Nephron progenitor cell (in vitro differentiated cells): ENCODE results near the gene SYTL3.

Experiments
- DNase-seq: peaks from one replicate; pipeline ENCODE4 v3.0.0; 2021
- H3K27ac Mint-ChIP-seq: 2 replicates; pipeline ENCODE4 v1.8.0; 2021; ENCODE audit warnings: mild to moderate bottlenecking, moderate library complexity, mixed read lengths
- H3K27me3 Mint-ChIP-seq: 2 replicates; pipeline ENCODE4 v1.8.0; 2021; ENCODE audit warnings: mild to moderate bottlenecking, low read depth, mixed read lengths; ENCODE audit not compliant: poor library complexity
- H3K36me3 Mint-ChIP-seq: 2 replicates; pipeline ENCODE4 v1.8.0; 2021; ENCODE audit warnings: low read depth, mixed read lengths
- H3K4me1 Mint-ChIP-seq: 2 replicates; pipeline ENCODE4 v1.8.0; 2021; ENCODE audit warnings: mixed read lengths
- H3K4me3 Mint-ChIP-seq: 2 replicates; pipeline ENCODE4 v1.8.0; 2021; ENCODE audit warnings: mild to moderate bottlenecking, moderate library complexity, mixed read lengths
- H3K9me3 Mint-ChIP-seq: 2 replicates; pipeline ENCODE4 v1.8.0; 2021; ENCODE audit warnings: mild to moderate bottlenecking, moderate library complexity, mixed read lengths
- TF ChIP-seq, protein P1 (sequence below): fragments of 200-600 bp; sonication (generic); IDR thresholded peaks from 2 replicates; pipeline ENCODE4 v1.5.0; 2021; ENCODE audit warnings: antibody characterized with exemption

The SYTL3 gene

DNA sequence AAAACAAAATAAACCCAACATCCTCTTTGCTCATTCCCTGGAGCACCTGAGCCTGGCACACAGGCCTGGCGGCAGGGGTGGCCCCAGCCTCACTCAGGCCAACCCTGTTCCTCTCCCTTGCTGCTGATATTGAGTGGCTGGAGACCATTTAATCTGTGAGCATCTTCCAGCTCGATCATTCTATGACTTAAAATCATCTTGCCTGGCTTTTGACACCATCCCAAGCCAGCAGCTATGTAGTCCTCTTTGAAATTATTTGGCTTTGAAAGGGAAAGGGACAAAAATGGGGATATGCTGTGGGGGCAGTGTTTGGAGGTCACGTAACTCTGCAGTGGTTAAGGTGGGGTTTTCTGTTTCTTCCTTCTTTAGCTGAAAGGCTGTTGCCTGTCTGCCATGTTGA is 146.5 kb downstream of the SYTL3 start:
- H3K27me3 Mint-ChIP-seq: no peaks in the 10 kb centered on the region
- no peak for DNase-seq
- peak overlapping the region; percentile 68 for H3K27ac Mint-ChIP-seq
- TF ChIP-seq, protein P1, sequence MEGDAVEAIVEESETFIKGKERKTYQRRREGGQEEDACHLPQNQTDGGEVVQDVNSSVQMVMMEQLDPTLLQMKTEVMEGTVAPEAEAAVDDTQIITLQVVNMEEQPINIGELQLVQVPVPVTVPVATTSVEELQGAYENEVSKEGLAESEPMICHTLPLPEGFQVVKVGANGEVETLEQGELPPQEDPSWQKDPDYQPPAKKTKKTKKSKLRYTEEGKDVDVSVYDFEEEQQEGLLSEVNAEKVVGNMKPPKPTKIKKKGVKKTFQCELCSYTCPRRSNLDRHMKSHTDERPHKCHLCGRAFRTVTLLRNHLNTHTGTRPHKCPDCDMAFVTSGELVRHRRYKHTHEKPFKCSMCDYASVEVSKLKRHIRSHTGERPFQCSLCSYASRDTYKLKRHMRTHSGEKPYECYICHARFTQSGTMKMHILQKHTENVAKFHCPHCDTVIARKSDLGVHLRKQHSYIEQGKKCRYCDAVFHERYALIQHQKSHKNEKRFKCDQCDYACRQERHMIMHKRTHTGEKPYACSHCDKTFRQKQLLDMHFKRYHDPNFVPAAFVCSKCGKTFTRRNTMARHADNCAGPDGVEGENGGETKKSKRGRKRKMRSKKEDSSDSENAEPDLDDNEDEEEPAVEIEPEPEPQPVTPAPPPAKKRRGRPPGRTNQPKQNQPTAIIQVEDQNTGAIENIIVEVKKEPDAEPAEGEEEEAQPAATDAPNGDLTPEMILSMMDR: no peak
- H3K9me3 Mint-ChIP-seq: no peaks in the 10 kb centered on the region
- H3K36me3 Mint-ChIP-seq: no peaks in the 10 kb centered on the region
- no peak overlapping the region for H3K4me3 Mint-ChIP-seq
- H3K4me1 Mint-ChIP-seq: peaks cover 19% of the 10 kb centered on the region

DNA sequence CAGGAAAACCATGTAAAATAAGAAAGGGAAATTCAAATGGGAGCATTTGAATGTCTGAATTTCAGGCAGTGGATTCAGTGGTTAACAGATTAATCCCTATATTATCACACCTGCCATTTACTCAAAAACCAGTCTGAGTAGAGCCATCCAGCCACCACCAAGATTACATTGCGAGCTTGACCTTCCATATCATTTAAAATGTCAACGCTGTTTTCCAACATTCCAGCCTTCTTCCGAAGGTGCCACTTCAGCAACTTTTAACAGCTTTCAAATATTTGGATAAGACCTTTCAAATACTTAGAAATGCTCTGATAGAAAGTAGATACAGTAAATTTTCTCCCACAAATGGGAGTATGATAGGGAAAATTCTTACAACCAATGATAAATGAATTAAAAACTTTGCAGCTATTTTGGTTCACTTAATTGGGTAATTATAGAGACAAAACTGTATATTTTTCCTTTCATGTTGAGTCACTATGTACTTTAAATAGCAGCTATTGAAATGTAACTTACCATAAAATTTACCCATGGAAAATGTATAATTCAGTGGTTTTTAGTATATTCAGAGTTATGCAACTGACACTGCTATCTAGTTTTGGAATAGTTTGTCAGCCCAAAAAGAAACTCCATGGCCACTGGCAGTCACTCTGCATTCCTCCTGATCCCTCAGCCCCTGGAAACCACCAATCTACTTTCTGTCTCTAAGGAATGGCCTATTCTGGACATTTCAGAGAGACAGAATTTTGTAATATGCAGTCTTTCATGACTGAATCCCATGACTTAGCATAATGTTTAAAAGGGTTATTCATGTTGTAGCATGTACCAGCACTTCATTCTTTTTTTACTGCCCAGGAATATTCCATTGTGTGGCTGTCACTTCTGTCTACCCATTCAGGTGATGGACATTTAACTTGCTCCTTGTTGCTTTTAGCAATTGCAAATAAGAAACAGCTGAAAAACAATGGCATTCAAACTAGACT is 147.8 kb downstream of the SYTL3 start:
- Mint-ChIP-seq H3K9me3 (no peaks in the 10 kb centered on the region), H3K36me3 (no peaks in the 10 kb centered on the region), H3K4me1 (peaks cover 19% of the 10 kb centered on the region), H3K4me3 (no peak overlapping the region), H3K27ac (no peak overlapping the region), H3K27me3 (no peaks in the 10 kb centered on the region)
- DNase-seq: no peak
- TF ChIP-seq, protein P1: no peak

- Mint-ChIP-seq H3K4me1 (peaks cover 24% of the 10 kb centered on the region), H3K9me3 (no peaks in the 10 kb centered on the region), H3K27me3 (peaks cover 4% of the 10 kb centered on the region), H3K4me3 (no peak overlapping the region), H3K27ac (no peak overlapping the region), H3K36me3 (no peaks in the 10 kb centered on the region)
- no peak for DNase-seq
- TF ChIP-seq, protein P1: no peak
Observed at GRCh38 chr6:158798311-158798710, 148.5 kb downstream of the SYTL3 start.

DNA sequence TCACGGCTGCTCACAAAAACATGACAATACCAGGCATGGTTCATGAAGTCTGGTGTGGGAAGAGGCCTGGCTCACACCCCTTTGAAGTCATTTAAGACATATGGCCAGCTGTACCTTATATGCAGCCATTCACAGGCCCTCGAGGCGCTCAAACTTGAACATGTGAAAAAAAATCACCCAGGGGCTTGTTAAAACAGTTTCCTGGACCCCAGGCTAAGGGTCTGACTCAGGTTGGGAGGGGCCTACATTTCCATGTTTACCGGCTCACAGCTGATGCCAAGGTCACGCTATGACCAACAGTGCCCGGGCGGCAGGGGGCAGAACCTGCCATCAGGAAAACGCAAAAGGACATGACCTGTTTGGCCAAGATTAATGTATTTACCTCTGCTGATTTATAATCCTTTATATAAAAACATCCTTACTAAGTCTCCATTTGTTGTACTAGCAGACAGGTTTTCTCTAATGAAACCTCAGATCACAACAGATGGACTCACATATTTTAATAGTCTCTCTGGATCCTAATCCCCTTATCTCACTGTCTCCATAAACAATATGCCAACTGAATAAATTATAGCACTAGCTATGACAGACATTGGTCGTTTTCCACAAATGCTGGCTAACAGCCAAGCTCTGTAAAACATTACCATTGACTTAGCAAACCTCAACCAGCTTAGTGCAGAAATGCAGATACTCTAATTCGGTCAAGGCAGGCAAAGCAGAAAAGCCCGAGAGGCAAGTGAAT is 149.4 kb downstream of the SYTL3 start:
- TF ChIP-seq, protein P1: no peak
- Mint-ChIP-seq H3K9me3 (no peaks in the 10 kb centered on the region), H3K4me1 (peaks cover 32% of the 10 kb centered on the region), H3K36me3 (no peaks in the 10 kb centered on the region), H3K27ac (peak overlapping the region; percentile 92), H3K27me3 (peaks cover 4% of the 10 kb centered on the region), H3K4me3 (no peak overlapping the region)
- DNase-seq: no peak

DNA sequence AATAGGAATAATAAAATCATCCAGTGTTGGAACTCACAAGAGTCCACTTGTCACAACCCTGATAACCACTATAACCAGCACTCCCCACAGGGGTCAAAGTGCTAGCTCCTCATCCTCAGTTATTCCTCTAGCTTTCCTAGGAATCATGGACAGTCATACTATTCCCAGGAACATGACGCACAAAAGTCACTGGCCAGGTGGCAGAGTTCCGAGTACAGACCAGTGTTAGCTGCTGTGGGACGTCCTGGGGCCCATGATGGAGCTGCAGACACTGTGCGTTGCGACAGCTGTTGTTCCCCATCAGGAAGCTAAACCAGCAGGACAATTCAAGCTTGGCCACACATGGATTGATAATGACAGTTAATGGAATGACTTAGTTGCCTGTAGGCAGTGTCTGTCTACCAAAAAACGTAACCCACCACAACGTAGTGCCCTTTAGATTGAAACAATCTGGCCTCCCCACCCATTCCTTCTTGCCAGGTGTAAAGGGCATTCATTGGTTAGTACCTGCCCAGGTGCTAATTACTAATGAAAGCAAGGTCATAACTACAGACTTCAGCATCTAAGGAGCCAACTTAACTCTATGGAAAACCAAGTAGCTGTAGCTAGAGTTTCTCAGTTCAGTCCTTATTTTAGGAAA is 151.9 kb downstream of the SYTL3 start:
- peaks cover 5% of the 10 kb centered on the region for H3K36me3 Mint-ChIP-seq
- DNase-seq: no peak
- no peaks in the 10 kb centered on the region for H3K9me3 Mint-ChIP-seq
- no peak overlapping the region for H3K4me3 Mint-ChIP-seq
- H3K27me3 Mint-ChIP-seq: peaks cover 4% of the 10 kb centered on the region
- peaks cover 42% of the 10 kb centered on the region for H3K4me1 Mint-ChIP-seq
- no peak overlapping the region for H3K27ac Mint-ChIP-seq
- TF ChIP-seq, protein P1: no peak
